HEK293T (cell line): ENCODE measurements around the gene FBP1.

Source experiments
- BHLHE40 ChIP-seq: fragments of 450-650 bp; IDR thresholded peaks from 2 replicates; pipeline ENCODE4 v1.6.1; 2016; ENCODE audit warnings: mild to moderate bottlenecking, moderate library complexity, borderline replicate concordance
- PKNOX1 ChIP-seq: fragments of 450-650 bp; IDR thresholded peaks from 2 replicates; pipeline ENCODE4 v1.6.1; 2016

- TF ChIP-seq PKNOX1 (no peak), BHLHE40 (no peak)
Observed at GRCh38 chr9:94606646-94607422, 32.5 kb downstream of the FBP1 start.
